Smooth muscle cell of the umbilical artery (primary cell): ENCODE data around the gene CCNO. TPM values are rescaled to one million over a fixed set of nuclear protein-coding genes. Genes with fewer than 3 reads are reported as not detected.

Experiments used
- total RNA-seq: library from RNA; depleted of rRNA; stranded (reverse); fragments of >200 nt; gene quantifications from 2 replicates; pipeline ENCODE4 v1.2.3, GENCODE V29; 2014

Gene CCNO
- total RNA-seq = 0.14 TPM in 1 of 2 replicates, not detected in the other

GRCh38 chr5:55232985-55233928 is at the start of gene CCNO:
CCNO (minus strand) TSS chr5:55233608; CDS start chr5:55233523, 85 bp downstream.

GRCh38 chr5:55226934-55227663 is 6.3 kb downstream of the CCNO start, which contains the start of gene MCIDAS:
MCIDAS (minus strand) TSS chr5:55227315; CDS start chr5:55227138, 177 bp downstream.

Other genes with a start within 250 kb of the CCNO start
- gene ESM1, start 248.0 kb downstream of the CCNO start, total RNA-seq = 6.5 and 106 TPM in 2 replicates
- gene GZMK, start 209.4 kb downstream of the CCNO start, total RNA-seq = not detected in 2 replicates
- not detected in 2 replicates for gene GZMA, start 131.0 kb downstream of the CCNO start, total RNA-seq
- 165 and 240 TPM in 2 replicates for gene GPX8, start 73.4 kb downstream of the CCNO start, total RNA-seq
- not detected in 2 replicates for gene CDC20B, start 60.4 kb downstream of the CCNO start, total RNA-seq
- not detected in 2 replicates for gene MCIDAS, start 6.3 kb downstream of the CCNO start, total RNA-seq
- 36.8 and 44.7 TPM in 2 replicates for gene DHX29, start 74.1 kb upstream of the CCNO start, total RNA-seq
- 123 and 153 TPM in 2 replicates for gene MTREX, start 74.4 kb upstream of the CCNO start, total RNA-seq